Astrocyte (in vitro differentiated cells and primary cell): Measurements from ENCODE around the gene CAT. TPM values are rescaled to one million over a fixed set of nuclear protein-coding genes. Genes with fewer than 3 reads are reported as not detected.

Source experiments
- DNase-seq: peaks from one replicate; pipeline ENCODE4 v3.0.0-alpha.2; 2010; ENCODE audit warnings: low read depth
- FAIRE-seq: peaks from 2 replicates; lab custom pipeline; 2011; peaks lifted over from hg19 to GRCh38; lab: Jason Lieb, UNC
- H2AFZ ChIP-seq: 2 replicates; pipeline ENCODE4 v1.6.0; 2012; ENCODE audit warnings: low read depth, low read length, inconsistent platforms
- H3K27ac ChIP-seq: 2 replicates; pipeline ENCODE4 v1.5.1; 2011; ENCODE audit warnings: low read depth, low read length, inconsistent platforms
- H3K27me3 ChIP-seq: 2 replicates; pipeline ENCODE4 v1.6.0; 2011; ENCODE audit warnings: low read length, inconsistent platforms; ENCODE audit not compliant: insufficient read depth
- H3K36me3 ChIP-seq: 2 replicates; pipeline ENCODE4 v1.5.1; 2011; ENCODE audit warnings: low read length, inconsistent platforms; ENCODE audit not compliant: insufficient read depth
- H3K4me1 ChIP-seq: 2 replicates; pipeline ENCODE4 v1.5.1; 2011; ENCODE audit warnings: low read length, inconsistent platforms; ENCODE audit not compliant: insufficient read depth
- H3K4me2 ChIP-seq: 2 replicates; pipeline ENCODE4 v1.6.0; 2012; ENCODE audit warnings: low read length, inconsistent platforms
- H3K4me3 ChIP-seq: 2 replicates; pipeline ENCODE4 v1.5.1; 2011; ENCODE audit warnings: low read depth, mild to moderate bottlenecking, low read length, inconsistent platforms; ENCODE audit not compliant: insufficient read depth
- H3K79me2 ChIP-seq: 2 replicates; pipeline ENCODE4 v1.6.0; 2012; ENCODE audit warnings: mild to moderate bottlenecking, low read length, inconsistent platforms; ENCODE audit not compliant: insufficient read depth
- H3K9ac ChIP-seq: 2 replicates; pipeline ENCODE4 v1.6.0; 2012; ENCODE audit warnings: mild to moderate bottlenecking, low read length, inconsistent platforms
- H3K9me3 ChIP-seq: 2 replicates; pipeline ENCODE4 v1.5.1; 2012; ENCODE audit warnings: low read depth, mild to moderate bottlenecking, low read length, inconsistent platforms; ENCODE audit not compliant: insufficient read depth
- H4K20me1 ChIP-seq: 2 replicates; pipeline ENCODE4 v1.6.0; 2012; ENCODE audit warnings: low read length, inconsistent platforms; ENCODE audit not compliant: insufficient read depth
- H3K27ac Mint-ChIP-seq: one replicate; pipeline ENCODE4 v1.8.0; 2021; ENCODE audit warnings: mild to moderate bottlenecking, mixed read lengths; ENCODE audit not compliant: unreplicated experiment
- H3K27me3 Mint-ChIP-seq: one replicate; pipeline ENCODE4 v1.8.0; 2021; ENCODE audit warnings: low read depth, mixed read lengths; ENCODE audit not compliant: unreplicated experiment
- H3K36me3 Mint-ChIP-seq: one replicate; pipeline ENCODE4 v1.8.0; 2021; ENCODE audit warnings: low read depth, mixed read lengths; ENCODE audit not compliant: unreplicated experiment
- H3K4me1 Mint-ChIP-seq: one replicate; pipeline ENCODE4 v1.8.0; 2021; ENCODE audit warnings: low read depth, mixed read lengths; ENCODE audit not compliant: unreplicated experiment
- H3K4me3 Mint-ChIP-seq: one replicate; pipeline ENCODE4 v1.8.0; 2021; ENCODE audit warnings: mild to moderate bottlenecking, moderate library complexity, mixed read lengths; ENCODE audit not compliant: unreplicated experiment
- H3K9me3 Mint-ChIP-seq: one replicate; pipeline ENCODE4 v1.8.0; 2021; ENCODE audit warnings: mild to moderate bottlenecking, mixed read lengths; ENCODE audit not compliant: unreplicated experiment
- EZH2 ChIP-seq: IDR thresholded peaks from 2 replicates; pipeline ENCODE4 v1.6.1; 2012; ENCODE audit warnings: mild to moderate bottlenecking, low read length, inconsistent platforms; ENCODE audit not compliant: insufficient read depth
- total RNA-seq: library from RNA; stranded (reverse); gene quantifications from 2 replicates; pipeline ENCODE4 v1.2.1, GENCODE V29; 2021
- TF ChIP-seq, protein P1 (sequence below): IDR thresholded peaks from 2 replicates; pipeline ENCODE4 v1.5.1; 2011; ENCODE audit warnings: low read depth, mild to moderate bottlenecking, inconsistent platforms, low read length, moderate library complexity; ENCODE audit not compliant: insufficient read depth

CAT gene
- total RNA-seq, 1 donor from 2014 or later, result 17.6 TPM

- no peak overlapping the region for H3K27ac Mint-ChIP-seq
- Histone ChIP-seq H3K79me2 (no peaks in the 10 kb centered on the region), H4K20me1 (no peaks in the 10 kb centered on the region), H3K9ac (no peak overlapping the region), H2AFZ (no peak overlapping the region), H3K4me1 (no peaks in the 10 kb centered on the region), H3K36me3 (no peaks in the 10 kb centered on the region), H3K4me2 (no peak overlapping the region), H3K27ac (no peak overlapping the region), H3K9me3 (peaks cover 9% of the 10 kb centered on the region), H3K27me3 (no peaks in the 10 kb centered on the region), H3K4me3 (no peak overlapping the region)
- no peaks in the 10 kb centered on the region for H3K27me3 Mint-ChIP-seq
- TF ChIP-seq, protein P1, sequence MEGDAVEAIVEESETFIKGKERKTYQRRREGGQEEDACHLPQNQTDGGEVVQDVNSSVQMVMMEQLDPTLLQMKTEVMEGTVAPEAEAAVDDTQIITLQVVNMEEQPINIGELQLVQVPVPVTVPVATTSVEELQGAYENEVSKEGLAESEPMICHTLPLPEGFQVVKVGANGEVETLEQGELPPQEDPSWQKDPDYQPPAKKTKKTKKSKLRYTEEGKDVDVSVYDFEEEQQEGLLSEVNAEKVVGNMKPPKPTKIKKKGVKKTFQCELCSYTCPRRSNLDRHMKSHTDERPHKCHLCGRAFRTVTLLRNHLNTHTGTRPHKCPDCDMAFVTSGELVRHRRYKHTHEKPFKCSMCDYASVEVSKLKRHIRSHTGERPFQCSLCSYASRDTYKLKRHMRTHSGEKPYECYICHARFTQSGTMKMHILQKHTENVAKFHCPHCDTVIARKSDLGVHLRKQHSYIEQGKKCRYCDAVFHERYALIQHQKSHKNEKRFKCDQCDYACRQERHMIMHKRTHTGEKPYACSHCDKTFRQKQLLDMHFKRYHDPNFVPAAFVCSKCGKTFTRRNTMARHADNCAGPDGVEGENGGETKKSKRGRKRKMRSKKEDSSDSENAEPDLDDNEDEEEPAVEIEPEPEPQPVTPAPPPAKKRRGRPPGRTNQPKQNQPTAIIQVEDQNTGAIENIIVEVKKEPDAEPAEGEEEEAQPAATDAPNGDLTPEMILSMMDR, result no peak
- no peak for TF ChIP-seq EZH2
- H3K4me1 Mint-ChIP-seq, result no peaks in the 10 kb centered on the region
- DNase-seq (no peak), FAIRE-seq (no peak)
- no peaks in the 10 kb centered on the region for H3K36me3 Mint-ChIP-seq
- no peak overlapping the region for H3K4me3 Mint-ChIP-seq
- peaks cover 12% of the 10 kb centered on the region for H3K9me3 Mint-ChIP-seq
These were observed 22.0 kb upstream of the CAT start for GRCh38 chr11:34416766-34417165.

- FAIRE-seq, result no peak
- Mint-ChIP-seq H3K4me3 (no peak overlapping the region), H3K9me3 (peaks cover 10% of the 10 kb centered on the region), H3K4me1 (no peaks in the 10 kb centered on the region), H3K27me3 (no peaks in the 10 kb centered on the region), H3K36me3 (no peaks in the 10 kb centered on the region), H3K27ac (no peak overlapping the region)
- no peak for DNase-seq
- H3K9me3 ChIP-seq, result peaks cover 6% of the 10 kb centered on the region
- no peaks in the 10 kb centered on the region for H3K4me1 ChIP-seq
- no peak overlapping the region for H3K4me3 ChIP-seq
- no peak overlapping the region for H3K27ac ChIP-seq
- no peak overlapping the region for H3K4me2 ChIP-seq
- H2AFZ ChIP-seq, result no peak overlapping the region
- H3K79me2 ChIP-seq, result no peaks in the 10 kb centered on the region
- H3K9ac ChIP-seq, result no peak overlapping the region
- H3K36me3 ChIP-seq, result no peaks in the 10 kb centered on the region
- TF ChIP-seq, protein P1, result no peak
- no peak for TF ChIP-seq EZH2
- no peaks in the 10 kb centered on the region for H4K20me1 ChIP-seq
- no peaks in the 10 kb centered on the region for H3K27me3 ChIP-seq
These were observed 21.5 kb upstream of the CAT start for GRCh38 chr11:34417202-34417601.

DNA sequence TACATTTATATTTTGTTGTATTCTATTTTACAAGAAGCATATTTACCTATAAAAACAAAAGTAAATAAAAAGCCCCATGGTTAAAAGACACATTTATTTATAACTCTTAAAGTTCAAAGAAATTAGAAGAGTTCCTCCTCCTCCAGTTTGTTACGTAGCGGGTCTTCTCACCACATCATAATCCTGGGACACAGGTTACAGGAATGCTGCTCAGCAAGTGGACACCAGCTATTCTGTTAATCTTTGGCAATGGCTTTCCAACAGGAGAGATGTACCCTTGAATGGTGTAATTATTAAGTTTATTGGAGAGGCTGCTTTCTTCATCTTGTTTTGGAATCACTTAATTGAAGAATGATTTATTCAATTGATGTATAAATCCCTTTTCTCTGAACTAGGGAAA lies 19.6 kb upstream of the CAT start:
- no peak overlapping the region for H3K27ac Mint-ChIP-seq
- H2AFZ ChIP-seq, result no peak overlapping the region
- H3K4me1 ChIP-seq, result no peaks in the 10 kb centered on the region
- no peak overlapping the region for H3K4me3 ChIP-seq
- no peaks in the 10 kb centered on the region for H3K79me2 ChIP-seq
- peaks cover 2% of the 10 kb centered on the region for H3K9me3 Mint-ChIP-seq
- H3K4me1 Mint-ChIP-seq, result no peaks in the 10 kb centered on the region
- H3K9me3 ChIP-seq, result no peaks in the 10 kb centered on the region
- TF ChIP-seq, protein P1, result no peak
- no peak for TF ChIP-seq EZH2
- no peaks in the 10 kb centered on the region for H3K36me3 ChIP-seq
- no peak overlapping the region for H3K4me2 ChIP-seq
- no peak overlapping the region for H3K9ac ChIP-seq
- no peaks in the 10 kb centered on the region for H3K36me3 Mint-ChIP-seq
- FAIRE-seq (no peak), DNase-seq (no peak)
- H3K27me3 Mint-ChIP-seq, result no peaks in the 10 kb centered on the region
- no peaks in the 10 kb centered on the region for H4K20me1 ChIP-seq
- H3K27ac ChIP-seq, result no peak overlapping the region
- H3K4me3 Mint-ChIP-seq, result no peak overlapping the region
- no peaks in the 10 kb centered on the region for H3K27me3 ChIP-seq
